Hepatocyte (in vitro differentiated cells): ENCODE data around the gene OR6B3.

Experiments used
- EZH2phosphoT487 ChIP-seq: fragments of 200-600 bp; sonication (generic); IDR thresholded peaks from one replicate; pipeline ENCODE4 v1.6.1; 2018; ENCODE audit warnings: antibody characterized with exemption, mild to moderate bottlenecking, low read depth, moderate library complexity; ENCODE audit not compliant: unreplicated experiment, severe bottlenecking
- TF ChIP-seq, protein P1 (sequence below): fragments of 200-600 bp; sonication (generic); IDR thresholded peaks from 2 replicates; pipeline ENCODE4 v1.5.1; 2016; ENCODE audit warnings: antibody characterized with exemption, mild to moderate bottlenecking; ENCODE audit not compliant: poor library complexity

DNA sequence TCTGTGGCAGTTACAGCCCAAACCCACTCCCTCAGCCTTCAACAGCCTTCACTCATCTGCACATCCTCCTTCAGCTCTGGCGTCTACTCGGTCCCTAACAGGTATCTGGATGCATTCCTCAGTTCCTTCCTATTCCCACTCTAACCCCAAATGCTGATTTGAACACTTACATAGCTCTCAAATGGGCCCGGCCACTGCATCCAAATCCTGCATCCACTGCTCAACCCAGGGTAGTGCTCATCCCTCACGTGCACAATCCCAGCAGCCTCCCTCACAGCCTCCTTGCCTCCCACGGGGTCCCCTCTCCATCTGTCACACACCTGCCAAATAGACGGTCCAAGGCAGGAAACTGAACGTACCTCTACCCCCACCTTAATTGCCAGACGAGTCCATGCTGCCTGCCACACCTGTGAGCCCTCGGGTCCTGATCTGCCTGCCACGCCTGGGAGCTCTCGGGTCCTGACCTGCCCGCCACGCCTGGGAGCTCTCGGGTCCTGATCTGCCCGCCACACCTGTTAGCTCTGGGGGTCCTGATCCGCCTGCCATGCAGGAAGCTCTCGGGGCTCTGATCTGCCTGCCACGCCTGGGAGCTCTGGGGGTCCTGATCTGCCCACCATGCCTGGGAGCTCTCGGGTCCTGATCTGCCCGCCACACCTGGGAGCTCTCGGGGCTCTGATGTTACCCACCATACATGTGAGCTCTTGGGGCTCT lies 9.9 kb downstream of the OR6B3 start:
- TF ChIP-seq, protein P1, sequence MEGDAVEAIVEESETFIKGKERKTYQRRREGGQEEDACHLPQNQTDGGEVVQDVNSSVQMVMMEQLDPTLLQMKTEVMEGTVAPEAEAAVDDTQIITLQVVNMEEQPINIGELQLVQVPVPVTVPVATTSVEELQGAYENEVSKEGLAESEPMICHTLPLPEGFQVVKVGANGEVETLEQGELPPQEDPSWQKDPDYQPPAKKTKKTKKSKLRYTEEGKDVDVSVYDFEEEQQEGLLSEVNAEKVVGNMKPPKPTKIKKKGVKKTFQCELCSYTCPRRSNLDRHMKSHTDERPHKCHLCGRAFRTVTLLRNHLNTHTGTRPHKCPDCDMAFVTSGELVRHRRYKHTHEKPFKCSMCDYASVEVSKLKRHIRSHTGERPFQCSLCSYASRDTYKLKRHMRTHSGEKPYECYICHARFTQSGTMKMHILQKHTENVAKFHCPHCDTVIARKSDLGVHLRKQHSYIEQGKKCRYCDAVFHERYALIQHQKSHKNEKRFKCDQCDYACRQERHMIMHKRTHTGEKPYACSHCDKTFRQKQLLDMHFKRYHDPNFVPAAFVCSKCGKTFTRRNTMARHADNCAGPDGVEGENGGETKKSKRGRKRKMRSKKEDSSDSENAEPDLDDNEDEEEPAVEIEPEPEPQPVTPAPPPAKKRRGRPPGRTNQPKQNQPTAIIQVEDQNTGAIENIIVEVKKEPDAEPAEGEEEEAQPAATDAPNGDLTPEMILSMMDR, result no peak
- no peak for TF ChIP-seq EZH2phosphoT487
